SK-N-SH treated with all-trans-retinoic acid at 6 μM for 48 hours (cell line): ENCODE measurements around the gene SBK1.

ENCODE experiments used
- CREB5 ChIP-seq: fragments of 250-450 bp; sonication (Bioruptor Pico); IDR thresholded peaks from 2 replicates; pipeline ENCODE4 v1.5.1; 2020; ENCODE audit warnings: low read depth, mild to moderate bottlenecking, moderate library complexity
- ESRRG ChIP-seq: fragments of 250-450 bp; sonication (Bioruptor Pico); IDR thresholded peaks from 2 replicates; pipeline ENCODE4 v1.6.1; 2021; ENCODE audit warnings: mild to moderate bottlenecking
- ISL1 ChIP-seq: fragments of 250-450 bp; sonication (Bioruptor Pico); IDR thresholded peaks from 2 replicates; pipeline ENCODE4 v2.1.2; 2022; ENCODE audit warnings: mild to moderate bottlenecking, moderate library complexity
- POU6F1 ChIP-seq: fragments of 250-450 bp; sonication (Bioruptor Pico); IDR thresholded peaks from 2 replicates; pipeline ENCODE4 v1.8.0; 2021; ENCODE audit warnings: low read depth, mild to moderate bottlenecking, moderate library complexity, borderline replicate concordance
- RARB ChIP-seq: fragments of 250-450 bp; sonication (Bioruptor Pico); IDR thresholded peaks from 2 replicates; pipeline ENCODE4 v1.8.0; 2021; ENCODE audit warnings: mild to moderate bottlenecking, moderate library complexity
- TSHZ2 ChIP-seq: fragments of 250-450 bp; sonication (Bioruptor Pico); IDR thresholded peaks from 2 replicates; pipeline ENCODE4 v1.5.0; 2020; ENCODE audit warnings: mild to moderate bottlenecking, moderate library complexity
- ZC3H10 ChIP-seq: fragments of 250-450 bp; sonication (Bioruptor Pico); IDR thresholded peaks from 2 replicates; pipeline ENCODE4 v1.5.1; 2021; ENCODE audit warnings: mild to moderate bottlenecking, moderate library complexity
- ZFP3 ChIP-seq: fragments of 250-450 bp; sonication (Bioruptor Pico); IDR thresholded peaks from 2 replicates; pipeline ENCODE4 v1.5.0; 2020; ENCODE audit warnings: mild to moderate bottlenecking, moderate library complexity

- no peak for TF ChIP-seq ISL1 (CRISPR knock-in tag)
- TF ChIP-seq TSHZ2 (CRISPR knock-in tag): no peak
- no peak for TF ChIP-seq CREB5 (CRISPR knock-in tag)
- TF ChIP-seq ZC3H10 (CRISPR knock-in tag): no peak
- TF ChIP-seq POU6F1 (CRISPR knock-in tag): no peak
- no peak for TF ChIP-seq RARB (CRISPR knock-in tag)
- TF ChIP-seq ESRRG (CRISPR knock-in tag): no peak
- no peak for TF ChIP-seq ZFP3
These were observed 34.7 kb downstream of the SBK1 start for GRCh38 chr16:28326881-28327610.
